ELR (cell line): ENCODE data around the gene FBXO3.
A peak's percentile ranks its signal among the peaks of the same experiment; 100 is the strongest.
"Not testable (repeated sequence)": the region's sequence is repeated elsewhere in the genome, so short reads cannot be mapped to it uniquely, and the experiment has no call there.

Experiments used
- DNase-seq: peaks from one replicate; pipeline ENCODE4 v3.0.0-alpha.2; 2015; ENCODE audit warnings: low read depth

The FBXO3 gene

GRCh38 chr11:33773987-33774735, at the start of gene FBXO3:
Gene FBXO3, minus strand, starts transcription at chr11:33774520. Its CDS starts 23 bp downstream, at chr11:33774497.
- peak; percentile 86 for DNase-seq

DNA sequence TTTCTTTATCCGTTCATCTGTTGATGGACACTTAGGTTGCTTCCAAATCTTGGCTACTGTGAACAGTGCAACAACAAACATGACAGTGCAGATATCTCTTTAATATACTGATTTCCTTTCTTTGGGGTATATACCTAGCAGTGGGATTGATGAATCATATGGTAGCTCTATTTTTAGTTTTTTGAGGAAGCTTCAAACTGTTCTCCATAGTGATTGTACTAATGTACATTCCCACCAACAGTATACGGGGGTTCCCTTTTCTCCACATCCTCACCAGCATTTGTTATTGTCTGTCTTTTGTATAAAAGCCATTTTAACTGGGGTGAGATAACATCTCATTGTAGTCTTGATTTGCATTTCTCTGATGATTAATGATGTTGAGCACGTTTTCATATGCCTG, 48.7 kb upstream of the FBXO3 start:
- not testable (repeated sequence) for DNase-seq

GRCh38 chr11:33819278-33820035, 45.1 kb upstream of the FBXO3 start:
- DNase-seq = no peak

DNA sequence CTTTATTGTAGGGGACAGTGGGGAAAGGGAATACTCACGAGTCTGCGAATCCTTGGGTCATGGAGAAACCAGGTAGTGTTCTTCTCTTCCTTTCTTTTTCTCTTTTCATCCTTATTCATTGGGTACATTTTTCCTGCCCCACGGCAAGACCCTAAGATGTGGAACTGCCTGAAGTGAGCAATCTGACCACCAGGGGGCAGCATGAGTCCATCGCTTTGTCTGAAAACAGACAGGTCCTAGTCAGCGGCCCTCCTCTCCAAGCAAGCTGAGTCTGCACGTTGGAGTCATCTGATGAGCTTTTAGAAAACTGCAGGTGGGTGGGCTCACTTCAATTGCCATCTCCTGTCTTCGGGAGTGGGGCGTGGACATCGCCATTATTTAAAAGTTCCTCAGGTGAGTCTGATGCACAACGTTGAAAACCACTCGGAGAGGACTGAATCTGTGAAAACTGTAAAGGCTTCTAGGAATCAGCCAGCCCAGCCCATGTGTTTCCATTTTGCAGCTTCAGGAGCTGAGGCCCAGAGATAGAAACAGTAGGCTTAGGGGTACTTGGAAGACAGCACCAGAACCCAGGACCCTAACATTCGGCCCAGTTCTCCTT, 34.0 kb upstream of the FBXO3 start:
- DNase-seq = peak; percentile 82

DNA sequence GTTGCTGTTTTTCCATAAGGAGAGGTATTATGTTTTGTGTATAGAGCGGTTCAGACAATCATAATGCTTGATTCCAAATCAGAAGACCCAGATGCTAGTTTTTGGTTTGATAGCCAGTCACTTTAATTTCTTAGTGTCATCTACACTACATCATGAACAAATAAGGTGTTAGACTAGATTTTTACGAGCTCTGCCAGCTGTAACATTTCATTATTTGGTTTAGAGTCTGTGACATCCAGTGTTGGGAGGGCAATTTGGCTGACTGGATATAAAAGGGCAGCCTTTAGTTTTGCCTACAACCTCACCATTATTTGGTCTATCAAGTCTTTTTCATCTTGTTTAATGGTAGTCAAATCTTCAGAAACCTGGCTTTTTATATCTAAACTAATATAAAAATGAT, 30.2 kb upstream of the FBXO3 start:
- DNase-seq = no peak

- DNase-seq = peak; percentile 91
Measured at GRCh38 chr11:33802194-33802950, 28.1 kb upstream of the FBXO3 start.

- no peak for DNase-seq
Measured at GRCh38 chr11:33801821-33802193, 27.5 kb upstream of the FBXO3 start.

DNA sequence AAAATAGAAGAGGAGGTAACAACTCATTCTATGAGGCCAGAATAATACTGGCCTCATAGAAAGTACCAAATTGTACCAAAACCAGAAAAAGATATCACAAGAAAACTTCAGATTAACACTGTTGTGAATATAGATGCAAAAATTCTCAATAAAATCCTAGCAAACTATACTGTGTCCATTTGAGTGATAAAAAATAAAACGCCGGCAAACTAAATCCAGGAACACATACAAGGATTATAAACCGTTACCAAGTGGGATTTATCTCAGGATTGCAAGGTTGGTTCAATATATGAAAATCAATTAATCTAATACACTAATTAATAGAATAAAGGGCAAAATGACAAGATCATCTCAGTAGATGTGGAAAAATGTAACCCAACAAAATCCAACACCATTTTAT, 23.6 kb upstream of the FBXO3 start:
- no peak for DNase-seq

DNA sequence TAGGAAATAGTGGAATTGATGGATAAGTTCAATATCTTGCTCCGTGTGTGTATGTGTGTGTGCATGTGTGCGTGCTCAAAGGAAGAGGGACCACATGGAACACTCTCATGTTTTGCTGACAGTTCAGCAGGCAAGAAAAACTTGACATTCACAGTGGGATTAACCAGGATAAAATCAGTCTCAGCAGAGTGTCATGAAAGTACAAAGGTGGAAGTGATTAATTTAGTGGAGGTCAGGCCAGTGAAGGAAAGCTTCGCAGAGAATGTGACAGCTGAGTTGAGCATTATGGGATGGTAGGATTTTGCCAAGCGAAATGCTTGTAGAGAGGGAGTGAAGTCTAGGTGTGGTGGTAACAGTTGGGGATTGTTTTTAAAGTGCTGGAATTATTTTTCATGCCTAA, 15.7 kb upstream of the FBXO3 start:
- no peak for DNase-seq

DNA sequence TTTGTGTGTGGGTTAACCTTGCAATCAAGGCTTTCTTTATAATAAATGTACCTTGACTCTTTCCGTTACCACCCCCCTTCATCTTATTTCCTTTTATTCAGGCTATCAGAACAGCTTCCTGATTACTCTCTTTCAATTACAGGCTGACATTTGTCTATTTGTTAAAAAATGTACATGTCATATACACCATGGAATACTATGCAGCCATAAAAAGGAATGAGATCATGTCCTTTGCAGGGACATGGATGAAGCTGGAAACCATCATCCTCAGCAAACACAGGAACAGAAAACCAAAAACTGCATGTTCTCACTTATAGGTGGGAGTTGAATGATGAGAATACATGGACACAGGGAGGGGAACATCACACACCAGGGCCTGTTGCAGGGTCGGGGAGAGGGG, 13.8 kb upstream of the FBXO3 start:
- DNase-seq = not testable (repeated sequence)

- no peak for DNase-seq
Measured at GRCh38 chr11:33787076-33787475, 12.8 kb upstream of the FBXO3 start.

DNA sequence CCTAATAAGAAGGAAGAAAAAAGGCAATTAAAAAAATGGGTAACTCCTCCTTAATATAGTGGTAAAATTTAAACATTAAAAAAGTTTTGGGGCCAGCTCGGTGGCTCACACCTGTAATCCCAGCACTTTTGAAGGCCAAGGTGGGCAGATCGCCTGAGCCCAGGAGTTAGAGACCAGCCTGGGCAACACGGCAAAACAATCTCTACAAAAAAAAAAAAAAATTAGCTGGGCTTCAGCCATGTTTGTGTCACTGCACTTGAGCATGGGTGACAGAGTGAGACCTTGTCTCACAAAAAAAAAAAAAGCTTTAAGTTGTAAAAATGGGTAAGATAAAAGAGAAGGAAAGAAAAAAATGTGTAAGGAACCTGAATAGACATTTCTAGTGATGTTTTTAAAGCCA, 11.3 kb upstream of the FBXO3 start:
- DNase-seq = no peak

- peak; percentile 69 for DNase-seq
Measured at GRCh38 chr11:33779849-33780528, 5.7 kb upstream of the FBXO3 start.

GRCh38 chr11:33778675-33779074, 4.4 kb upstream of the FBXO3 start:
- DNase-seq = peak; percentile 40

- DNase-seq = no peak
Measured at GRCh38 chr11:33777906-33778305, 3.6 kb upstream of the FBXO3 start.

DNA sequence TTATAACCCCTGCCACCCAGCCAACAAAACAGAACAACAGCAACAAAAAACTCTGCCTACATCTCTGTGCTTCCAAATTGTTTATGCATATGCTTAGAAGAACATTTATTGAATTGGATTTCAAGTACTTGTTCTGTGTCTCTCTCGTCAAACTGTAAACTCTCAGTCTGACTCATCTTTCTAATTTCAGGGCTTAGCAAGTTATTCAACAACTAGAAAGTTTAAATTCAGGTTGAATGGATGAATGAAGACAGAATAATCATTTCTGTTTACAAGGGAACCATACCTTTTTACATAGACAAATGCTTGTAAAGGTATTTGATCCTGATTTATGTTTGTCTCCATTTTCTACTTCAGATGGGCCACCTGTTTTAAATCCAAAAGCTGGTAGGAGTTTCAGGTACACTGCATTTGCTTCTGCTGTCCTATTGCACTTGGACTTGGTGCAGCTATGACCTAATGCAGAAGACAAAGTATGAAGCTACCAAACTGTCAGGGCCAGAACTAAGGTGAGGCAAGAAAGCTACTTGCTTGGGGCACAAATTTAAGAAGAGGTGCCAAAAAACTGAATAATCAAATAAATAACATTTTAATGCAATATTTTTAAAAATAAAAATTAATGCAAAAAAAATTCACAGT, 1.6 kb upstream of the FBXO3 start:
- peak; percentile 21 for DNase-seq

DNA sequence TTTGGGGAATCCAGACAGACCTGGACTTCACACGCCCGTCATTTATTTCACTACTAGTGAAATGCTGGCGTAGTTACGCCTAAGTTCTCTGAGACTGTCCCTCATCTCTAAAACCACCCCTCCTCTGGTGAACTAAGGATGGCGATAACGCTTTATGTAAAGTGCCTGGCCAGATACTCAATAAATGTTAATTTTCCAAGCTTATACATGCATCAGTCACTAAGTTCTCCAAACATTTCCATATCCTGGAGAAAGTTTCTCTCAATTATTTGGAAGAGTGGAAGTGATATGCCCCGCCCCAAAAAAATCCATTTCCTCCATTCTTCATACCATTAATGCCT, 1.1 kb upstream of the FBXO3 start:
- no peak for DNase-seq

DNA sequence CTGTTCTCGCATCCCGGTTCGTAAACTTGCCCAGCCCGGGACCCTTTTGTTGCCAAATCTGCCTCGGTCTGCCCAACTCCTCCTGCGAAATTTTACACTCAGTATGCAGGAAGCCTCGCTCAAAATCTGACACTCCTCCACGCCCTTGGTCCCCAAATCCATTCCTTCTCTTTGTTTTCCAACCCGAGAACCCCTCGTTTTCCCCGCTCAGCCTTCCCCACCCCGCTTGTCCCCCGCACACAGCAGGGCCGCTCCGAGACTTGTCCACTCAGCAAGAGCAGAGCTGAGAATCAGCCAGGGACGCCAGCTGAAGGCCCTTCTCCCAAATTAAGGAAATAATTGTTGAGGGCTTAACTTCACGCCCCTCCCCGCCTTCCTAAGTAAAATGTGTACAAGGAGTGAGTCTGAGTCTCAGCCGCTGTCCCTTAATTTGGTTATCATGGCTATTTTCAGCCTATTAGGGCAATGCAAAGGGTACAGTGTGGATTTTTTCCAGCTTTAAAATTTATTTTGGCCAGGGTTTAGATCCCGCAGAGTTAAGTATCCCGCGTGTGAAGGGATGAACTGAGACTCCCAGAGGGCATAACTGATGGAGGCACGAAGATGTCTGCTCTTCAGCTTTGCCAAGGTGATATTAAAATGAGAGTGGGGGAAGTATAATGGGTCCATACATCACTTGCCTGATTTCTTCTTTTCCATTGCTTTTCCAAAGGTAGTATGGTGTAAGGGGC, 581 bp upstream of the FBXO3 start:
- no peak for DNase-seq

DNA sequence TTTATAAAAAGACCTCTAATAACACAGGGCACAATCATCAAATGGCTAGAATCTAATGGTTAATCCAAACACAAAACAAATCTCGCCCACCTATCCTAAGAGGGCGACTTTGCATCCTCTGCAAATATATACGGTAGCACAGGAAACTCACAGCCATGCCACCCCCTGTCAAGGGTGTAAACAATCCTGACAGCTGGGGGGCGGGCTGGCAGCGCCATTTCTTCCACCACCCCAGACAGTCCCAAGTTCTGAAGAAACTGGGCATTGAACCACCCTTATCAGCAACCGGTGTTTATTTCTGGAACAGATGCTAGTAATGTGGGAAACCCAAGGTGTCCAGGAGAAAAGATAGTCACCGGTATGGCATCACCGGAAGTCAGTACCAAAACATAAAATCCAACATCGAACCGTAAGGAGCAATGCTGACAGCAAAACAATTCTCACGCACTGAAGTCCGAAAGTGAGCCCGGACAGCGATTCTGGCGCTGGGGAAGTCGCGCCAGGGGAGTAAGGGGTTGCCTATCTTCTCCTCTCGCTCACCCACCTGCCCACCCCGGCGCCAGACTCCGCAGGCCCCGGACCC, 825 bp downstream of the FBXO3 start:
- peak; percentile 58 for DNase-seq

DNA sequence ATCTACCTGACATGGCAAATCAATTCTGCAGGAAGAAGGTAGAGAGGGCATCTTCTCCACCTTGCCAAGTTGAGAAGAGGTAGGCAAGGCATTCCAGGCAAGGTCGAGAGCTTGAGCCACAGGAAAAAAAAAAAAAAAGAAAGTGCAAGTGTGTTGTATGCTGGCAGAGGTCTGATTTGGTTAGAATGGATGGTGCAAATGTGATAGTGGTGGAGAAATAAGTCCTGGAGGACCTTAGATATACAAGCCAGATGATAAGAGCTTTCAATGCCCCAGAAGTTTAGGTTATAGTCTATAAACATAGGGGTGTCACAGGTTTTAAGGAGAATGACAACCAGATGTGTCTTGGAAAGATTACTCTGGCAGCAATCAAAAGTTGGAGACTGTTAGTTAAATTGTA, 1.4 kb downstream of the FBXO3 start:
- DNase-seq = no peak
